GM12878 (cell line): ENCODE results near the gene SLC29A1. TPM values are rescaled to one million over a fixed set of nuclear protein-coding genes. Genes with fewer than 3 reads are reported as not detected.

Experiments used
- ATAC-seq: fragments of 200-7000 bp; cut with Tn5 transposase; 3 replicates; pipeline ENCODE4 v1.9.1; 2020; ENCODE audit warnings: mild to moderate bottlenecking, moderate library complexity
- BruUV-seq: library from RNA; stranded (reverse); fragments of 400-500 nt; replicated peaks from 2 replicates; lab custom pipeline; 2021; lab: Mats Ljungman, UMichigan
- CTCF ChIA-PET: fragments of 300-600 bp; sonication (Branson Sonifier 250); formaldehyde crosslinking; extraction: SDS; loops from one replicate; lab custom pipeline; 2021; ENCODE audit warnings: inconsistent platforms; lab: Yijun Ruan, JAX
- POLR2A ChIA-PET: fragments of 350-600 bp; formaldehyde crosslinking; extraction: SDS; loops from one replicate; lab custom pipeline; 2021; ENCODE audit warnings: inconsistent platforms; lab: Charles Lee
- RAD21 ChIA-PET: fragments of 300-600 bp; sonication (Branson Sonifier 250); formaldehyde crosslinking; loops from one replicate; lab custom pipeline; 2023; ENCODE audit warnings: antibody characterized with exemption; ENCODE audit not compliant: unreplicated experiment; lab: Charles Lee
- SMC1A ChIA-PET: fragments of 300-600 bp; sonication (Branson Sonifier 250); formaldehyde crosslinking; loops from one replicate; lab custom pipeline; 2023; ENCODE audit not compliant: unreplicated experiment, uncharacterized antibody; lab: Charles Lee
- DNase-seq: peaks from one replicate; pipeline ENCODE4 v3.0.0-alpha.2; 2011; ENCODE audit warnings: low read depth, low spot score
- FAIRE-seq: peaks from 3 replicates; lab custom pipeline; 2011; peaks lifted over from hg19 to GRCh38; lab: Jason Lieb, UNC
- H2AFZ ChIP-seq: 2 replicates; pipeline ENCODE4 v1.6.0; 2011; ENCODE audit warnings: low read depth, low read length, control low read depth; ENCODE audit not compliant: control insufficient read depth
- H3K27ac ChIP-seq: 2 replicates; pipeline ENCODE4 v1.5.1; 2011; ENCODE audit warnings: control low read depth; ENCODE audit not compliant: control insufficient read depth, insufficient read depth
- H3K27me3 ChIP-seq, 2 experiments: replicated peaks in 1 of 2; 2 replicates each; pipeline versions ENCODE4 v1.6.0 to v1.6.1; 2011; ENCODE audit warnings: low read length in 1 of 2; ENCODE audit not compliant: control insufficient read depth in 2 of 2, insufficient read depth in 2 of 2
- H3K36me3 ChIP-seq, 2 experiments: 2 replicates each; pipeline ENCODE4 v1.5.1; 2011; ENCODE audit warnings: low read length in 1 of 2; ENCODE audit not compliant: control insufficient read depth in 2 of 2, insufficient read depth in 2 of 2
- H3K4me1 ChIP-seq: 2 replicates; pipeline ENCODE4 v1.6.1; 2011; ENCODE audit warnings: mild to moderate bottlenecking, low read length, moderate library complexity, mixed read lengths; ENCODE audit not compliant: control insufficient read depth, insufficient read depth
- H3K4me2 ChIP-seq: 2 replicates; pipeline ENCODE4 v1.6.0; 2011; ENCODE audit warnings: control low read depth; ENCODE audit not compliant: control insufficient read depth, insufficient read depth
- H3K4me3 ChIP-seq: fragments of 200-600 bp; sonication (generic); 2 replicates; pipeline ENCODE4 v1.5.1; 2016
- H3K79me2 ChIP-seq: 2 replicates; pipeline ENCODE4 v1.6.0; 2011; ENCODE audit warnings: low read length; ENCODE audit not compliant: control insufficient read depth, insufficient read depth
- H3K9ac ChIP-seq: 2 replicates; pipeline ENCODE4 v1.8.0; 2011; ENCODE audit warnings: low read length, control low read depth, mixed read lengths; ENCODE audit not compliant: control insufficient read depth, insufficient read depth
- H3K9me3 ChIP-seq: replicated peaks from 3 replicates; pipeline ENCODE4 v1.5.1; 2011; ENCODE audit warnings: mild to moderate bottlenecking, low read length; ENCODE audit not compliant: control insufficient read depth, insufficient read depth
- H4K20me1 ChIP-seq: 2 replicates; pipeline ENCODE4 v1.6.0; 2011; ENCODE audit not compliant: control insufficient read depth, insufficient read depth
- ASH2L ChIP-seq: fragments of 300-600, 200-600 bp; sonication (generic); IDR thresholded peaks from 2 replicates; pipeline ENCODE4 v1.6.1; 2017; ENCODE audit warnings: low read depth, mild to moderate bottlenecking, borderline replicate concordance
- BCL11A ChIP-seq: IDR thresholded peaks from 2 replicates; pipeline ENCODE4 v1.6.1; 2011; ENCODE audit warnings: low read depth, low read length
- CBFB ChIP-seq: IDR thresholded peaks from 2 replicates; pipeline ENCODE4 v1.6.1; 2016; ENCODE audit warnings: antibody characterized with exemption, low read depth
- CHD2 ChIP-seq: IDR thresholded peaks from 2 replicates; pipeline ENCODE4 v1.6.1; 2011; ENCODE audit warnings: low read depth, low read length, improper control_type of control experiment, borderline replicate concordance
- CREB1 ChIP-seq: IDR thresholded peaks from 2 replicates; pipeline ENCODE4 v1.6.1; 2012; ENCODE audit warnings: low read depth, mild to moderate bottlenecking, inconsistent platforms
- CREM ChIP-seq: IDR thresholded peaks from 2 replicates; pipeline ENCODE4 v1.6.1; 2014; ENCODE audit warnings: antibody characterized with exemption, low read depth
- FOS ChIP-seq: IDR thresholded peaks from 3 replicates; pipeline ENCODE4 v1.6.1; 2011; ENCODE audit warnings: borderline replicate concordance; ENCODE audit not compliant: insufficient read length; ENCODE audit errors: extremely low read depth
- HDAC6 ChIP-seq: fragments of 200-600 bp; sonication (generic); IDR thresholded peaks from one replicate; pipeline ENCODE4 v1.8.0; 2017; ENCODE audit warnings: antibody characterized with exemption; ENCODE audit not compliant: unreplicated experiment
- HDGF ChIP-seq: fragments of 450-650 bp; IDR thresholded peaks from 2 replicates; pipeline ENCODE4 v1.6.1; 2016; ENCODE audit warnings: antibody characterized with exemption
- MEF2A ChIP-seq: IDR thresholded peaks from 2 replicates; pipeline ENCODE4 v1.6.1; 2011; ENCODE audit warnings: low read depth, mild to moderate bottlenecking, low read length, moderate library complexity; ENCODE audit not compliant: insufficient read depth
- MTA2 ChIP-seq: fragments of 450-650 bp; IDR thresholded peaks from 2 replicates; pipeline ENCODE4 v1.6.1; 2016; ENCODE audit warnings: low read depth, mild to moderate bottlenecking, moderate library complexity
- NBN ChIP-seq: fragments of 450-650 bp; IDR thresholded peaks from 2 replicates; pipeline ENCODE4 v1.6.1; 2016
- NFYB ChIP-seq: IDR thresholded peaks from 2 replicates; pipeline ENCODE4 v1.6.1; 2011; ENCODE audit warnings: low read depth, mild to moderate bottlenecking, low read length, improper control_type of control experiment, moderate library complexity; ENCODE audit not compliant: insufficient read depth
- NR2C1 ChIP-seq: fragments of 450-650 bp; IDR thresholded peaks from 2 replicates; pipeline ENCODE4 v1.6.1; 2017; ENCODE audit warnings: antibody characterized with exemption, mild to moderate bottlenecking, moderate library complexity
- PAX5 ChIP-seq: IDR thresholded peaks from 2 replicates; pipeline ENCODE4 v1.6.1; 2011; ENCODE audit warnings: low read depth, low read length, borderline replicate concordance
- RFX5 ChIP-seq: IDR thresholded peaks from 2 replicates; pipeline ENCODE4 v1.6.1; 2011; ENCODE audit warnings: low read depth, low read length, improper control_type of control experiment
- SIN3A ChIP-seq: IDR thresholded peaks from 2 replicates; pipeline ENCODE4 v1.6.1; 2012; ENCODE audit warnings: low read depth, low read length, improper control_type of control experiment
- SIX5 ChIP-seq: IDR thresholded peaks from 2 replicates; pipeline ENCODE4 v1.6.1; 2011; ENCODE audit warnings: mild to moderate bottlenecking, low read depth, low read length, moderate library complexity; ENCODE audit not compliant: severe bottlenecking
- TAF1 ChIP-seq: IDR thresholded peaks from 2 replicates; pipeline ENCODE4 v1.6.1; 2011; ENCODE audit warnings: mild to moderate bottlenecking, low read depth, low read length, borderline replicate concordance
- WRNIP1 ChIP-seq: IDR thresholded peaks from 2 replicates; pipeline ENCODE4 v1.6.1; 2011; ENCODE audit warnings: low read depth, low read length, improper control_type of control experiment, borderline replicate concordance
- ZBED1 ChIP-seq: IDR thresholded peaks from 2 replicates; pipeline ENCODE4 v1.6.1; 2016; ENCODE audit warnings: borderline replicate concordance
- ZZZ3 ChIP-seq: IDR thresholded peaks from 2 replicates; pipeline ENCODE4 v1.6.1; 2011; ENCODE audit warnings: low read depth; ENCODE audit not compliant: control insufficient read depth, insufficient read length
- WGBS: methylation state at CpG from one replicate; pipeline ENCODE4 v1.1.6; 2016; ENCODE audit warnings: low lambda C conversion rate; ENCODE audit not compliant: insufficient replicate concordance, insufficient coverage; ENCODE audit errors: missing lambda C conversion rate; 5-methylcytosine and 5-hydroxymethylcytosine counted together
- in situ Hi-C: fragments of 300-500 bp; cut with MboI; formaldehyde crosslinking; loops from 9 replicates; pipeline ENCODE4 v1.14.3; 2018; ENCODE audit warnings: mixed read lengths
- intact Hi-C: fragments of 100-400 bp; cut with micrococcal nuclease; formaldehyde crosslinking; loops from one replicate; pipeline ENCODE4 v1.14.2; 2022; ENCODE audit not compliant: unreplicated experiment
- polyA plus RNA-seq, 11 experiments: library from polyadenylated mRNA; depleted of rRNA in 4 of 11; unstranded in 6 of 11; stranded (reverse) in 5 of 11; fragments of >200 nt; fragmentation: Nextera tagmentation in 4 of 11; fragmentation: Illumina TruSeq in 1 of 11; extraction: Ambion mirVana in 4 of 11; extraction: Trizol in 1 of 11; gene quantifications; 1 replicate in 1 of 11; 2 replicates in 10 of 11; pipeline versions ENCODE4 v1.2.1 to v1.2.3, GENCODE V29; 2011 to 2016; ENCODE audit warnings: inconsistent platforms in 2 of 11, missing spikeins in 2 of 11, low read depth in 1 of 11
- total RNA-seq, 4 experiments: library from RNA; depleted of rRNA in 3 of 4; stranded (reverse); fragments of >200 nt in 3 of 4; fragmentation: Illumina TruSeq in 1 of 4; extraction: Trizol in 1 of 4; gene quantifications; 2 replicates each; pipeline versions ENCODE4 v1.2.1 to v1.2.3, GENCODE V29; 2013 to 2021
- TF ChIP-seq, protein P1 (sequence below): fragments of 450-650 bp; IDR thresholded peaks from 2 replicates; pipeline ENCODE4 v1.6.1; 2018; ENCODE audit warnings: mild to moderate bottlenecking, low read depth, moderate library complexity; ENCODE audit not compliant: partially characterized antibody

Gene SLC29A1
- total and polyA plus RNA-seq, 10 of the 15 experiments (the other 5 are each of a cell fraction or from before 2014, with no cell fraction given), result 10.0 to 132 (median 93.4) TPM

DNA sequence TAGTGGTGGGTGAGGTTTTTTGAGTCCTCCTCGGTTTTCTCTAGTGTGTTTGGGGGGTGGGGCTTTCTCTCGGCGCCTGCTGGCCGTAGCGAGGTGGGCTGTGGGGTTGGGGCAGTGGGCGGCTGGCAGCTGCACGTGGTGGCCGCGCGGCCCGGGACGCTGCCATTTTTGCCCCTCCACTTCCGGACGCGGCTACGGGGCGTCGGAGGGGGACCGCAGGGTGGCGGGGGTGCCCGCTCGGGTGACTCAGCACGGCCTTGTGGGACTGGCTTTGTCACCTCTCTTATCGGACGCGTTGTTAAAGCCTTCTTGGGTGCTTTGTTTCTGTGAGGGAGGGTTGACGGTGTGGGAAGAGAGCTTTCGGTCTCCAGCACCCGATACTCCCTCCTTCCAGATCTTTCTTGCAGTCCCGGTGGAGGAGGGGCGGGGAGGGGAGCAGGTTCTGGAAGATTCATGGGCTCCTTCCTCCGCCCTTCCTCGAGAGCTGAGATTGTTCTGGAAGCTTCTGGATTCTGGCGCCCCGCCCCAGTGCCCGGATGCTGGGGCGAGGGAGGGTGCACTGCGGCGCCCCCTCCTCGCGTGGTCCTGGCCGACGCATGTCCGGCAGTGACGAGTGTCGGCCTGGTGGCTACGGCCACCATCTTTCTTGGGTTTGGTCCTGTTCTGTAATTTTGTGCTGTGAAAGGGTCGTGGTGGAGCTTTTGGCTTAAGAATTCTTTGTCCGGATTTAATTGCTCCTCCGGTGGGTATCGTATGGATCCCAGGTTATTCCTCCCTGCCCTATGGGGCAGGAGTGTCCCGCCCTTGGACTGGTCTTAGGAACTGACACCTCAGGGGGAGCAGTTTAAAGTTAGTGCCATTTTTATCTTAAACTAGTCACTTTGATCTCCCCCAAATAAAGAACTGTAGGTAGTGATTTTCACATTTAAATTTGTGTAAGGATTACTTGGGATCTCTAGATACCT lies 24.2 kb downstream of the SLC29A1 start:
- H3K79me2 ChIP-seq, result peaks cover 60% of the 10 kb centered on the region
- no peak for TF ChIP-seq CREM
- no peak for TF ChIP-seq PAX5
- TF ChIP-seq NBN, result peak; percentile 8; the same call in 1 of the 2 replicates
- TF ChIP-seq SIX5, result no peak
- no peak for TF ChIP-seq RFX5
- TF ChIP-seq NR2C1, result no peak
- TF ChIP-seq WRNIP1, result no peak
- no peak for TF ChIP-seq MTA2
- no peak for TF ChIP-seq CBFB
- TF ChIP-seq HDGF, result no peak
- TF ChIP-seq CHD2, result no peak
- TF ChIP-seq ZBED1, result no peak; the same call in 1 of the 2 replicates
- peak; percentile 97 for TF ChIP-seq SIN3A
- no peak for TF ChIP-seq MEF2A
- TF ChIP-seq, protein P1, sequence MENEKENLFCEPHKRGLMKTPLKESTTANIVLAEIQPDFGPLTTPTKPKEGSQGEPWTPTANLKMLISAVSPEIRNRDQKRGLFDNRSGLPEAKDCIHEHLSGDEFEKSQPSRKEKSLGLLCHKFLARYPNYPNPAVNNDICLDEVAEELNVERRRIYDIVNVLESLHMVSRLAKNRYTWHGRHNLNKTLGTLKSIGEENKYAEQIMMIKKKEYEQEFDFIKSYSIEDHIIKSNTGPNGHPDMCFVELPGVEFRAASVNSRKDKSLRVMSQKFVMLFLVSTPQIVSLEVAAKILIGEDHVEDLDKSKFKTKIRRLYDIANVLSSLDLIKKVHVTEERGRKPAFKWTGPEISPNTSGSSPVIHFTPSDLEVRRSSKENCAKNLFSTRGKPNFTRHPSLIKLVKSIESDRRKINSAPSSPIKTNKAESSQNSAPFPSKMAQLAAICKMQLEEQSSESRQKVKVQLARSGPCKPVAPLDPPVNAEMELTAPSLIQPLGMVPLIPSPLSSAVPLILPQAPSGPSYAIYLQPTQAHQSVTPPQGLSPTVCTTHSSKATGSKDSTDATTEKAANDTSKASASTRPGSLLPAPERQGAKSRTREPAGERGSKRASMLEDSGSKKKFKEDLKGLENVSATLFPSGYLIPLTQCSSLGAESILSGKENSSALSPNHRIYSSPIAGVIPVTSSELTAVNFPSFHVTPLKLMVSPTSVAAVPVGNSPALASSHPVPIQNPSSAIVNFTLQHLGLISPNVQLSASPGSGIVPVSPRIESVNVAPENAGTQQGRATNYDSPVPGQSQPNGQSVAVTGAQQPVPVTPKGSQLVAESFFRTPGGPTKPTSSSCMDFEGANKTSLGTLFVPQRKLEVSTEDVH, result no peak
- TF ChIP-seq TAF1, result no peak
- TF ChIP-seq FOS, result no peak
- 0 out of 2 replicates have a peak, but pooled peaks have one; percentile 30 for TF ChIP-seq BCL11A
- no peak for TF ChIP-seq ZZZ3
- no peak for TF ChIP-seq NFYB
- peak; percentile 46 for TF ChIP-seq HDAC6
- TF ChIP-seq ASH2L, result no peak
- peak; percentile 63 for TF ChIP-seq CREB1

More for the DNA sequence above, 24.2 kb downstream of the SLC29A1 start:
- Histone ChIP-seq H3K4me1 (peaks cover 7% of the 10 kb centered on the region; the same call in 1 of the 2 replicates), H3K9ac (peak overlapping the region; percentile 100), H2AFZ (no peak overlapping the region), H4K20me1 (peaks cover 11% of the 10 kb centered on the region; the same call in 1 of the 2 replicates), H3K36me3 (peaks cover 21 to 37% of the 10 kb centered on the region in 2 experiments), H3K9me3 (no peaks in the 10 kb centered on the region), H3K27ac (peak overlapping the region; percentile 96), H3K27me3 (no peaks in the 10 kb centered on the region), H3K4me3 (peak overlapping the region; percentile 95), H3K4me2 (peak overlapping the region; percentile 58)
- intact Hi-C loops (no loop called here), in situ Hi-C loops (no loop called here)
- ATAC-seq (peak; percentile 61), DNase-seq (no peak), FAIRE-seq (no peak)
- ChIA-PET CTCF (interaction anchor here (0.7 to 7.7 kb wide), 13 partner anchors 8 to 154 kb away, joined by 3 to 39 read pairs (median 6); partner anchors contain the start of genes AARS2, SLC29A1 and SLC35B2), RAD21 (interaction anchor here (0.6 to 3.6 kb wide), 9 partner anchors 9 to 189 kb away, joined by 3 to 28 read pairs (median 6); partner anchors contain the start of genes SLC29A1 and SLC35B2), SMC1A (interaction anchor here (0.6 to 4.2 kb wide), 10 partner anchors 9 to 226 kb away, joined by 3 to 25 read pairs (median 3); partner anchors contain the start of gene SLC35B2), POLR2A (interaction anchor here (1.4 to 6.3 kb wide), 7 partner anchors 8 to 120 kb away, joined by 3 to 131 read pairs (median 6); partner anchors contain the start of genes MRPL14, SLC29A1, SLC35B2 and TMEM63B)
- WGBS, result under 1% methylated on average over 49 of the region's 52 CpGs
- BruUV-seq, result no TSS peak
